ENCODE data around the gene STARD3NL. TPM values are rescaled to one million over a fixed set of nuclear protein-coding genes. Genes with fewer than 3 reads are reported as not detected.

The STARD3NL gene
- total and polyA plus RNA-seq, 2 experiments from 2014 or later = 55.1 to 55.3 TPM

DNA sequence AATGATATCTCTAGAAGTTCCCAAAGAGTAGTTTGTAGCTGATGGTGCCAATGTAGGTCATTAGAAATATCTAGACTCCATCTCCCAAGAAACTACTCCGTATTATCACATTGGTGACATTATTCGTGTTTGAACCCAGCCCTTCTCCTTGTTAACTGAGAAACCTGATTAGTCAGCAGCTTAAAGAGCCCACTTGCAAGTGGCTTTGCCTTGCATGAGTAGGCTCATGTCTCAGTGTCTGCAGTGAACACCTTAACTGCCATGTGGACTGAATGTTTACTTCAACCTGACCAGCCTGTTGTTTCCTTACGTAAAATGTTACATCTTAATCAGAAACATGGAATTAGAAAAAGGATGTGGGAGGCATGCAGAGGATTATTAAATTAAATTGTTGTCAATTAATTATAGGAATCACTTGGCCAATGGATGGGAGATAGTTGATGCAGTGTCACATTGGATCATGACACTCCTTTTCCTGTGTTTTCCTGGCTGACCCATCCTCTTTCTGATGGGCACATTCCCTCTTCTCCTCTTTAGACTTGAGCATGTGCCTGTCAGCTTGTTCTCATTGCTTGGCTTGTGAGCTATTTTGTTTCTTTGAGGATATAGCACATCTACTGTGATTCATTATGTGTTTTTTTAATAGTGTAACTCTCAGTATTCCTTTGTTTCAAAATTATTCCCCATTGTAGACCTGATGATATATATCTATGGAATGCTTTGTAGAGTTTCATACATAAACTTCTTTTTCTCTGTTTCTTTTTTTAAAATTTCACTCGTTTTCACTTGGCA lies 18.0 kb downstream of the STARD3NL start:
- H3K27ac ChIP-seq (ENCODE audit: low read depth) = no peak overlapping the region
- no peak for DNase-seq (ENCODE audit: low spot score)
- no peak overlapping the region for H3K4me2 ChIP-seq

More for the DNA sequence above, 18.0 kb downstream of the STARD3NL start:
- Histone ChIP-seq H4K20me1 (replicated peaks; ENCODE audit: insufficient read depth) (no peaks in the 10 kb centered on the region; the same call in 1 of the 2 replicates), H3K36me3 (ENCODE audit: insufficient read depth) (no peaks in the 10 kb centered on the region), H3K79me2 (replicated peaks; ENCODE audit: insufficient read depth) (peaks cover 84% of the 10 kb centered on the region), H3F3A (replicated peaks; ENCODE audit: low read depth) (no peaks in the 10 kb centered on the region), H3K4me3 (no peak overlapping the region), H3K4me1 (ENCODE audit: insufficient read depth) (peaks cover 27% of the 10 kb centered on the region), H3K9me2 (ENCODE audit: insufficient read depth) (no peaks in the 10 kb centered on the region), H3K27me3 (ENCODE audit: insufficient read depth) (no peaks in the 10 kb centered on the region), H2AFZ (no peak overlapping the region)
- Mint-ChIP-seq H3K4me3 (no peak overlapping the region), H3K27me3 (ENCODE audit: insufficient read depth, low read depth, poor library complexity) (peaks cover 4% of the 10 kb centered on the region), H3K9me3 (no peaks in the 10 kb centered on the region), H3K27ac (no peak overlapping the region), H3K4me1 (peaks cover 42% of the 10 kb centered on the region), H3K36me3 (ENCODE audit: low read depth) (peaks cover 3% of the 10 kb centered on the region; the same call in 2 of the 3 replicates)
- no peak for ATAC-seq
- TF ChIP-seq, protein P1, sequence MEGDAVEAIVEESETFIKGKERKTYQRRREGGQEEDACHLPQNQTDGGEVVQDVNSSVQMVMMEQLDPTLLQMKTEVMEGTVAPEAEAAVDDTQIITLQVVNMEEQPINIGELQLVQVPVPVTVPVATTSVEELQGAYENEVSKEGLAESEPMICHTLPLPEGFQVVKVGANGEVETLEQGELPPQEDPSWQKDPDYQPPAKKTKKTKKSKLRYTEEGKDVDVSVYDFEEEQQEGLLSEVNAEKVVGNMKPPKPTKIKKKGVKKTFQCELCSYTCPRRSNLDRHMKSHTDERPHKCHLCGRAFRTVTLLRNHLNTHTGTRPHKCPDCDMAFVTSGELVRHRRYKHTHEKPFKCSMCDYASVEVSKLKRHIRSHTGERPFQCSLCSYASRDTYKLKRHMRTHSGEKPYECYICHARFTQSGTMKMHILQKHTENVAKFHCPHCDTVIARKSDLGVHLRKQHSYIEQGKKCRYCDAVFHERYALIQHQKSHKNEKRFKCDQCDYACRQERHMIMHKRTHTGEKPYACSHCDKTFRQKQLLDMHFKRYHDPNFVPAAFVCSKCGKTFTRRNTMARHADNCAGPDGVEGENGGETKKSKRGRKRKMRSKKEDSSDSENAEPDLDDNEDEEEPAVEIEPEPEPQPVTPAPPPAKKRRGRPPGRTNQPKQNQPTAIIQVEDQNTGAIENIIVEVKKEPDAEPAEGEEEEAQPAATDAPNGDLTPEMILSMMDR (conservative IDR thresholded peaks at IDR 0.05; ENCODE audit: low read depth in 2 of 2) = no peak
- TF ChIP-seq NANOG (IDR thresholded peaks at IDR 0.05; ENCODE audit: borderline replicate concordance) (no peak), STAT1 (IDR thresholded peaks at IDR 0.05; ENCODE audit: unreplicated experiment) (no peak), ZNF462 (CRISPR knock-in tag; IDR thresholded peaks at IDR 0.05) (no peak), JUNB (IDR thresholded peaks at IDR 0.05; ENCODE audit: unreplicated experiment) (no peak), POLR2AphosphoS5 (IDR thresholded peaks at IDR 0.05; ENCODE audit: low read depth) (no peak), ZNF331 (CRISPR knock-in tag; IDR thresholded peaks at IDR 0.05; ENCODE audit: low read depth) (no peak), EZH2 (IDR thresholded peaks at IDR 0.05; ENCODE audit: low read depth, unreplicated experiment) (no peak), ETS1 (IDR thresholded peaks at IDR 0.05) (no peak), ZNF114 (CRISPR knock-in tag; IDR thresholded peaks at IDR 0.05) (no peak)
- TF ChIP-seq, protein P2, sequence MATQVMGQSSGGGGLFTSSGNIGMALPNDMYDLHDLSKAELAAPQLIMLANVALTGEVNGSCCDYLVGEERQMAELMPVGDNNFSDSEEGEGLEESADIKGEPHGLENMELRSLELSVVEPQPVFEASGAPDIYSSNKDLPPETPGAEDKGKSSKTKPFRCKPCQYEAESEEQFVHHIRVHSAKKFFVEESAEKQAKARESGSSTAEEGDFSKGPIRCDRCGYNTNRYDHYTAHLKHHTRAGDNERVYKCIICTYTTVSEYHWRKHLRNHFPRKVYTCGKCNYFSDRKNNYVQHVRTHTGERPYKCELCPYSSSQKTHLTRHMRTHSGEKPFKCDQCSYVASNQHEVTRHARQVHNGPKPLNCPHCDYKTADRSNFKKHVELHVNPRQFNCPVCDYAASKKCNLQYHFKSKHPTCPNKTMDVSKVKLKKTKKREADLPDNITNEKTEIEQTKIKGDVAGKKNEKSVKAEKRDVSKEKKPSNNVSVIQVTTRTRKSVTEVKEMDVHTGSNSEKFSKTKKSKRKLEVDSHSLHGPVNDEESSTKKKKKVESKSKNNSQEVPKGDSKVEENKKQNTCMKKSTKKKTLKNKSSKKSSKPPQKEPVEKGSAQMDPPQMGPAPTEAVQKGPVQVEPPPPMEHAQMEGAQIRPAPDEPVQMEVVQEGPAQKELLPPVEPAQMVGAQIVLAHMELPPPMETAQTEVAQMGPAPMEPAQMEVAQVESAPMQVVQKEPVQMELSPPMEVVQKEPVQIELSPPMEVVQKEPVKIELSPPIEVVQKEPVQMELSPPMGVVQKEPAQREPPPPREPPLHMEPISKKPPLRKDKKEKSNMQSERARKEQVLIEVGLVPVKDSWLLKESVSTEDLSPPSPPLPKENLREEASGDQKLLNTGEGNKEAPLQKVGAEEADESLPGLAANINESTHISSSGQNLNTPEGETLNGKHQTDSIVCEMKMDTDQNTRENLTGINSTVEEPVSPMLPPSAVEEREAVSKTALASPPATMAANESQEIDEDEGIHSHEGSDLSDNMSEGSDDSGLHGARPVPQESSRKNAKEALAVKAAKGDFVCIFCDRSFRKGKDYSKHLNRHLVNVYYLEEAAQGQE (IDR thresholded peaks at IDR 0.05; ENCODE audit: unreplicated experiment) = no peak
